ENCODE measurements around the gene TSHZ2.

The TSHZ2 gene

DNA sequence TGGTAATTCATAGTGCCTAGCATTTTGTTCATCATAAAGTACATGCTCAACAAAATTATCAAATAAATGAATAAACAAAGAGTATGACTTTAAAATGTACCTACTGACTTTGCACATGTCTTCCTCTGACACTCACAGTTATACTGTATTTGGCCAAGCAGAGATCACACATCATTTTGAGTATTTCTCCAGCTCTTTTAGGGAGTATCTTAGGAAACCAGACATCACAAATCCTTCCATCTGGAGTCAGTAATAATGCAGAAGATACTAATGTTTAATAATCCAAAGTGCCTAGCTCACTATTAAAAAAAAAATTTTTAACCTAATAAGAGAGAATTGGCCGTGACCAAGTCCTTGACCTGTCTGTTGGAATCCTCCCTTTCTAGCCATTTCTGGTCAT, 466.9 kb downstream of the TSHZ2 start:
- no peak for TF ChIP-seq CTCF (IDR thresholded peaks at IDR 0.05; ENCODE audit: low read depth, low read length, missing control alignments)
- DNase-seq (ENCODE audit: low read depth): no peak
- no peak overlapping the region for H3K4me3 ChIP-seq (ENCODE audit: low read depth, low read length)

DNA sequence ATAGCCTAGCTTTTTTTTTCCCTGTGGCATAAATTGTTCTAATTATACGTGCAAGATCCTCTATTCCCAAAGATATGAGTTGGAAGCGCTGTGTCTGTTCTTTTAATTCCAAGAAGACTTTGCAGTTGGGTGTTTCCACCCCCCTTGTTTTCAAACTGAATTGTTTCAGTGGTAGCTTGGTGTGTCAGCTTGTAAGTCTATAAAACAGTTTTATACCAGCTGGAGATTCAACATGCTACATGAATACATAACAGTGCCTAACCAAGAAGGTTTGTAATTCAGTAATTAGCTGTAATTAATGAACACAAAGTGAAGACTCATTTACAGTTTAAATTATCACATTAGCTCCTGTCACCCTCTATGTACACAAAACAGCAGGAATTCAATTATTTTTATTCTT, 467.5 kb downstream of the TSHZ2 start:
- H3K4me3 ChIP-seq (ENCODE audit: low read depth, low read length): no peak overlapping the region
- DNase-seq (ENCODE audit: low read depth): no peak
- TF ChIP-seq CTCF (IDR thresholded peaks at IDR 0.05; ENCODE audit: low read depth, low read length, missing control alignments): no peak

- no peak for DNase-seq (ENCODE audit: low read depth)
- TF ChIP-seq CTCF (IDR thresholded peaks at IDR 0.05; ENCODE audit: low read depth, low read length, missing control alignments): no peak
- no peak overlapping the region for H3K4me3 ChIP-seq (ENCODE audit: low read depth, low read length)
Measured at GRCh38 chr20:53444401-53445149, 472.4 kb downstream of the TSHZ2 start.

DNA sequence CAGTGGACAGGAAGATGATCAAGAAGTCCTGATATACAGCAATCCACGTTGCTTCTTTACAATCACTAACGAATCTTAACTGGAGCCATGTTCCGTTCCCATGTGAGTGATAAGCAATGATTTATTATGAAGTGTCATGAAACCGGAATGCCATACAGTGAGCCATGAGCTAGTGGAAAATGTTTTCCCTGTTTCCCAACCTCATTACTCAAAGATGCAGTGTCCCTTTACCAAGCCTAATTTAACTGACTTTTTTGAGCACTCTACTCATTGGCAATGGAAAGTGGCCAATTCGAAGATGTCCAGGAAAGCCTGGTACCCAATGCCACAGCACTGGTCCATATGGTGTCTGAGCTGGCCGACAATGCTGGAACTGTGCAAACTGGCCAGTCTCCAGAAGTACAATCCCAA, 473.2 kb downstream of the TSHZ2 start:
- H3K4me3 ChIP-seq (ENCODE audit: low read depth, low read length): no peak overlapping the region
- no peak for DNase-seq (ENCODE audit: low read depth)
- TF ChIP-seq CTCF (IDR thresholded peaks at IDR 0.05; ENCODE audit: low read depth, low read length, missing control alignments): no peak

DNA sequence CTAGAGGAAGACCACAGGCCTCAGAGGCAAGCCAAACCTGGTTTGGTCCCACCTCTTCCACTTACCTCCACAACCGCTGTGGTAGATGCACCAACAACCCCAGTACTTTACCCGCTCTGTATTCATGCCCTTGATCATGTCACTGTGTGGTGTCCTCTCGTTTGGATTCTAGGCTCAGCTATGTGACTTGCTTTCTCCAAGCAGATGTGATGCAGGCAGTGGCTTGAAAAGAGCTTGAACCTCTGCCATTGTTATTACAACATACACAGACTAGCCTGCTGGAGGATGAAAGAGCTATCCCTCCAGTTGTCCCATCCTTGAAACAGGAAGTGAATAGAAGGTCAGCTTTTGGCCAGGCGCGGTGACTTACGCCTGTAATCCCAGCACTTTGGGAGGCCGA, 473.8 kb downstream of the TSHZ2 start:
- no peak for TF ChIP-seq CTCF (IDR thresholded peaks at IDR 0.05; ENCODE audit: low read depth, low read length, missing control alignments)
- no peak overlapping the region for H3K4me3 ChIP-seq (ENCODE audit: low read depth, low read length)
- DNase-seq (ENCODE audit: low read depth): no peak

GRCh38 chr20:53447316-53447715, 475.2 kb downstream of the TSHZ2 start:
- H3K4me3 ChIP-seq (ENCODE audit: low read depth, low read length): no peak overlapping the region
- no peak for DNase-seq (ENCODE audit: low read depth)
- TF ChIP-seq CTCF (IDR thresholded peaks at IDR 0.05; ENCODE audit: low read depth, low read length, missing control alignments): no peak

- no peak overlapping the region for H3K4me3 ChIP-seq (ENCODE audit: low read depth, low read length)
- no peak for TF ChIP-seq CTCF (IDR thresholded peaks at IDR 0.05; ENCODE audit: low read depth, low read length, missing control alignments)
Measured at GRCh38 chr20:53448426-53448825, 476.3 kb downstream of the TSHZ2 start.

More at GRCh38 chr20:53448426-53448825, 476.3 kb downstream of the TSHZ2 start:
- DNase-seq (ENCODE audit: low read depth): no peak

Measured in GM12864 (cell line).